ENCODE results near the gene PALD1.

DNA sequence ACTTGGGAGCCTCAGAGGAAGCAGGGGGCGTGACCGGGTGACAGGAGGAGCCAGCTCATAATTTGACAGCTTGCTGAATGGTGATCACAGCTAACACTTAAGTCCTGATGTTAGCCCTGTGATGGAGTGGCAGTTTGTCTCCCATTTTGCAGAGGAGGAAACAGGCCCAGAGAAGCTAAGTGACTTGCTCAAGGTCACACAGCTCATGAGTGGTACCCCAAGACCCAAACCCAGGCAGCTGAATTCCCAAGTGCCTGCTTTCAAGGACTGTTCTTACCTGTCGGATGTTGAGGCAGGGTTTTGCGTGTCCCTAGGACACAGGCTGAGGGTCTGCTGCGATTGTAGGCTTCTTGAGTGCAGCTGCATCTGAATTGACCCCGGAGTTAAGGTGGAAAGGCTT, 51.7 kb downstream of the PALD1 start:
- no peak for TF ChIP-seq CTCF (IDR thresholded peaks at IDR 0.05)
- TF ChIP-seq POLR2A (IDR thresholded peaks at IDR 0.05; ENCODE audit: low read length): no peak
- TF ChIP-seq, protein P1, sequence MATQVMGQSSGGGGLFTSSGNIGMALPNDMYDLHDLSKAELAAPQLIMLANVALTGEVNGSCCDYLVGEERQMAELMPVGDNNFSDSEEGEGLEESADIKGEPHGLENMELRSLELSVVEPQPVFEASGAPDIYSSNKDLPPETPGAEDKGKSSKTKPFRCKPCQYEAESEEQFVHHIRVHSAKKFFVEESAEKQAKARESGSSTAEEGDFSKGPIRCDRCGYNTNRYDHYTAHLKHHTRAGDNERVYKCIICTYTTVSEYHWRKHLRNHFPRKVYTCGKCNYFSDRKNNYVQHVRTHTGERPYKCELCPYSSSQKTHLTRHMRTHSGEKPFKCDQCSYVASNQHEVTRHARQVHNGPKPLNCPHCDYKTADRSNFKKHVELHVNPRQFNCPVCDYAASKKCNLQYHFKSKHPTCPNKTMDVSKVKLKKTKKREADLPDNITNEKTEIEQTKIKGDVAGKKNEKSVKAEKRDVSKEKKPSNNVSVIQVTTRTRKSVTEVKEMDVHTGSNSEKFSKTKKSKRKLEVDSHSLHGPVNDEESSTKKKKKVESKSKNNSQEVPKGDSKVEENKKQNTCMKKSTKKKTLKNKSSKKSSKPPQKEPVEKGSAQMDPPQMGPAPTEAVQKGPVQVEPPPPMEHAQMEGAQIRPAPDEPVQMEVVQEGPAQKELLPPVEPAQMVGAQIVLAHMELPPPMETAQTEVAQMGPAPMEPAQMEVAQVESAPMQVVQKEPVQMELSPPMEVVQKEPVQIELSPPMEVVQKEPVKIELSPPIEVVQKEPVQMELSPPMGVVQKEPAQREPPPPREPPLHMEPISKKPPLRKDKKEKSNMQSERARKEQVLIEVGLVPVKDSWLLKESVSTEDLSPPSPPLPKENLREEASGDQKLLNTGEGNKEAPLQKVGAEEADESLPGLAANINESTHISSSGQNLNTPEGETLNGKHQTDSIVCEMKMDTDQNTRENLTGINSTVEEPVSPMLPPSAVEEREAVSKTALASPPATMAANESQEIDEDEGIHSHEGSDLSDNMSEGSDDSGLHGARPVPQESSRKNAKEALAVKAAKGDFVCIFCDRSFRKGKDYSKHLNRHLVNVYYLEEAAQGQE (IDR thresholded peaks at IDR 0.05): no peak
- TF ChIP-seq EP300 (IDR thresholded peaks at IDR 0.05): no peak
- TF ChIP-seq CHD4 (IDR thresholded peaks at IDR 0.05; ENCODE audit: borderline replicate concordance): no peak
- TF ChIP-seq USF2 (IDR thresholded peaks at IDR 0.05): no peak
- no peak for TF ChIP-seq ZSCAN20 (CRISPR knock-in tag; IDR thresholded peaks at IDR 0.05)
- no peak for TF ChIP-seq FOSL2 (IDR thresholded peaks at IDR 0.05)
- TF ChIP-seq FOSL2 (CRISPR knock-in tag; IDR thresholded peaks at IDR 0.05): no peak
- TF ChIP-seq MAFK (IDR thresholded peaks at IDR 0.05; ENCODE audit: partially characterized antibody): no peak
- TF ChIP-seq BHLHE40 (IDR thresholded peaks at IDR 0.05; ENCODE audit: low read depth, low read length): no peak
- TF ChIP-seq, protein P2, sequence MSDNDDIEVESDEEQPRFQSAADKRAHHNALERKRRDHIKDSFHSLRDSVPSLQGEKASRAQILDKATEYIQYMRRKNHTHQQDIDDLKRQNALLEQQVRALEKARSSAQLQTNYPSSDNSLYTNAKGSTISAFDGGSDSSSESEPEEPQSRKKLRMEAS (IDR thresholded peaks at IDR 0.05): no peak
- TF ChIP-seq RFX5 (IDR thresholded peaks at IDR 0.05): no peak
- TF ChIP-seq FOXS1 (CRISPR knock-in tag; IDR thresholded peaks at IDR 0.05): no peak

Measured in A549 (cell line).